Peyer's patch (tissue), 4 donors: Measurements from ENCODE around the gene ARHGAP24. TPM values are rescaled to one million over a fixed set of nuclear protein-coding genes. Genes with fewer than 3 reads are reported as not detected.

Experiments used
- DNase-seq, 3 donors: peaks; one replicate each; pipeline ENCODE4 v3.0.0-alpha.2; 2017 to 2019
- H3K27ac ChIP-seq, 4 donors: fragments of 200-600 bp; sonication (generic); one replicate each; pipeline ENCODE4 v1.5.1; 2016 to 2019
- H3K27me3 ChIP-seq, 2 donors: fragments of 200-600 bp; sonication (generic); one replicate each; pipeline ENCODE4 v1.5.1; 2019
- H3K36me3 ChIP-seq, 3 donors: fragments of 200-600 bp; sonication (generic); one replicate each; pipeline ENCODE4 v1.5.1; 2016 to 2019
- H3K4me1 ChIP-seq, 4 donors: fragments of 200-600 bp; sonication (generic); one replicate each; pipeline ENCODE4 v1.5.1; 2016 to 2019
- H3K4me3 ChIP-seq, 4 donors: fragments of 200-600 bp; sonication (generic); 1 replicate in 3 of 4; 2 replicates in 1 of 4; pipeline ENCODE4 v1.5.1; 2016 to 2019; ENCODE audit warnings: mild to moderate bottlenecking in 1 of 4
- H3K9me3 ChIP-seq, 4 donors: fragments of 200-600 bp; sonication (generic); one replicate each; pipeline ENCODE4 v1.5.1; 2016 to 2019; ENCODE audit warnings: mild to moderate bottlenecking in 1 of 4
- POLR2A ChIP-seq, 2 donors: fragments of 450-650 bp; IDR thresholded peaks; one replicate each; pipeline ENCODE4 v1.5.1; 2017; ENCODE audit warnings: antibody characterized with exemption in 2 of 2, mild to moderate bottlenecking in 2 of 2, moderate library complexity in 2 of 2
- total RNA-seq, 4 donors: library from RNA; depleted of rRNA; stranded (reverse); fragments of >200 nt; gene quantifications; one replicate each; pipeline ENCODE4 v1.1.0, GENCODE V29; 2016
- TF ChIP-seq, protein P1 (sequence below), 6 experiments: fragments of 450-650 bp in 4 of 6; fragments of 200-600 bp in 2 of 6; sonication (generic) in 1 of 6; IDR thresholded peaks; one replicate each; pipeline ENCODE4 v1.5.1; 2017 to 2019; ENCODE audit warnings: antibody characterized with exemption in 6 of 6, mild to moderate bottlenecking in 3 of 6, moderate library complexity in 1 of 6

The ARHGAP24 gene
- total RNA-seq, 4 donors from 2014 or later: 4.7 to 330 (median 20.0) TPM

DNA sequence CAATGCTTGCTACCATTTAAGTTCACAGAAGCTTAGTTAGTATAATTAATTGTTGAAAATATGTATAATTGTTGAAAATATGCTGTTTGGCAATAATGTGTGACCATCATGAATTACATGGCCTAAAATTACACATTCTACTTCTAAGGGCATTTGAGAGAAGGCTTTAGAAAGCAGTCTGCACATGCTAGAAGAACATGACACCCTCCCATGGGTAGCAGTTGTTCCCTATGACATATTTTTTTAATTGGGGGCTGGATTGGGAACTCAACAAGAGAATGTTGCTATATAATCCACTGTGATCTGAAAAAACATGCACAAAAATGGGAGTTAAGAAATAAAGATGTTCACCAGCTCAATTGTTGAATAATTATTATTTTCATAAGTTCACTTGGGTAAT lies 331.4 kb downstream of the ARHGAP24 start:
- no peak overlapping the region for H3K4me3 ChIP-seq
- no peaks in the 10 kb centered on the region for H3K36me3 ChIP-seq
- no peaks in the 10 kb centered on the region for H3K9me3 ChIP-seq
- no peaks in the 10 kb centered on the region for H3K4me1 ChIP-seq
- no peaks in the 10 kb centered on the region for H3K27me3 ChIP-seq
- no peak for DNase-seq
- H3K27ac ChIP-seq: no peak overlapping the region
- TF ChIP-seq POLR2A (IDR thresholded peaks at IDR 0.05): no peak
- TF ChIP-seq, protein P1, sequence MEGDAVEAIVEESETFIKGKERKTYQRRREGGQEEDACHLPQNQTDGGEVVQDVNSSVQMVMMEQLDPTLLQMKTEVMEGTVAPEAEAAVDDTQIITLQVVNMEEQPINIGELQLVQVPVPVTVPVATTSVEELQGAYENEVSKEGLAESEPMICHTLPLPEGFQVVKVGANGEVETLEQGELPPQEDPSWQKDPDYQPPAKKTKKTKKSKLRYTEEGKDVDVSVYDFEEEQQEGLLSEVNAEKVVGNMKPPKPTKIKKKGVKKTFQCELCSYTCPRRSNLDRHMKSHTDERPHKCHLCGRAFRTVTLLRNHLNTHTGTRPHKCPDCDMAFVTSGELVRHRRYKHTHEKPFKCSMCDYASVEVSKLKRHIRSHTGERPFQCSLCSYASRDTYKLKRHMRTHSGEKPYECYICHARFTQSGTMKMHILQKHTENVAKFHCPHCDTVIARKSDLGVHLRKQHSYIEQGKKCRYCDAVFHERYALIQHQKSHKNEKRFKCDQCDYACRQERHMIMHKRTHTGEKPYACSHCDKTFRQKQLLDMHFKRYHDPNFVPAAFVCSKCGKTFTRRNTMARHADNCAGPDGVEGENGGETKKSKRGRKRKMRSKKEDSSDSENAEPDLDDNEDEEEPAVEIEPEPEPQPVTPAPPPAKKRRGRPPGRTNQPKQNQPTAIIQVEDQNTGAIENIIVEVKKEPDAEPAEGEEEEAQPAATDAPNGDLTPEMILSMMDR (IDR thresholded peaks at IDR 0.05): no peak

DNA sequence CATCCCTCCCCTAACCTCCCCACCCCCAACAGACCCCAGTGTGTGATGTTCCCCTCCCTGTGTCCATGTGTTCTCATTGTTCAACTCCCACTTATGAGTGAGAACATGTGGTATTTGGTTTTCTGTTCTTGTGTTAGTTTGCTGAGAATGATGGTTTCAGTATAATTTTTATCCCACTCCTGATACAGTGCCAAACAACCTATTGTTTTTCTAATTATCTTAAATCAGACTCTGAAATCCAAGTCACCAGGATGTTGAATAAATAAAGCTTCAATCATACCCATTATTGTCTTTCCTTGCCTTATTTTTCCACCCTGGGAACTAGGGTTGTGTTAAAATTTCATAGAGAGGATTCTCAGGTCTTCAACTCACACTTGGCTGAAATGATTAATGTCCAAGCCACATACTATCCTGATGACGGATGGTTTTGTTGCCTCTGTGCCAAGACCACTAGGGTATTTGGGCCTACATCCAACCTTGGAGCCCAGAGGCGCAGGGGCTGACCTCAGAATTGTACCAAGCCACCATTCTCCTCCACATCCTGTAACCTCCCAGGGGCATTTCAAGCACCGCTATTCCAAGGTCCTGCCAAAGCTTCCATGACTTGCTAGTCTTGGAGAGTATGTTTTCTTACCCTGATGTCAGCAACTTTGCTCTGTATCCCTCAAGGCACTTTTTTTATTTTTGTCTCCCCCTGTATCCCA lies 332.4 kb downstream of the ARHGAP24 start:
- H3K27me3 ChIP-seq: no peaks in the 10 kb centered on the region
- DNase-seq: no peak
- H3K9me3 ChIP-seq: no peaks in the 10 kb centered on the region
- no peaks in the 10 kb centered on the region for H3K4me1 ChIP-seq
- H3K36me3 ChIP-seq: no peaks in the 10 kb centered on the region
- no peak for TF ChIP-seq POLR2A (IDR thresholded peaks at IDR 0.05)
- TF ChIP-seq, protein P1 (IDR thresholded peaks at IDR 0.05): no peak
- no peak overlapping the region for H3K4me3 ChIP-seq
- no peak overlapping the region for H3K27ac ChIP-seq

DNA sequence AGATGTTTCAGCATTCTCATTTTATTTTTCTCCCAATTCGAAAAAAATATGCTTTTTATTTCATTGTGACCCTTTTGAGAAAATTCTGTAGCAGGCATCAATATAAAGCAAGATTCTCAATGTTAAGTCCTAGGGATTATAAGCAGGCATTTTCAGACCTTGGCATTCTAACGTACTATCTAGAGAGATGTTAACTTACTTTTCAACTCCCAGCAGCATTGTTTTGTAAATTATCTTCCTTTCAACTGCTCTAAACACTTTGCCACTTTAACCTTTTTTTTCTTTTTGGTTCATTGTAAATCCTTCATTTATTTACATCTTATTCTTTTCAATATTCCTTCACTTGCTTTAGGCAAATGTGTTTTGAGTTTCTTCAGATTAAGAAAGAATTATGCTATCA lies 333.2 kb downstream of the ARHGAP24 start:
- Histone ChIP-seq H3K9me3 (no peaks in the 10 kb centered on the region), H3K4me1 (no peaks in the 10 kb centered on the region), H3K27ac (no peak overlapping the region), H3K4me3 (no peak overlapping the region), H3K27me3 (no peaks in the 10 kb centered on the region), H3K36me3 (no peaks in the 10 kb centered on the region)
- TF ChIP-seq, protein P1 (IDR thresholded peaks at IDR 0.05): no peak
- TF ChIP-seq POLR2A (IDR thresholded peaks at IDR 0.05): no peak
- DNase-seq: no peak

DNA sequence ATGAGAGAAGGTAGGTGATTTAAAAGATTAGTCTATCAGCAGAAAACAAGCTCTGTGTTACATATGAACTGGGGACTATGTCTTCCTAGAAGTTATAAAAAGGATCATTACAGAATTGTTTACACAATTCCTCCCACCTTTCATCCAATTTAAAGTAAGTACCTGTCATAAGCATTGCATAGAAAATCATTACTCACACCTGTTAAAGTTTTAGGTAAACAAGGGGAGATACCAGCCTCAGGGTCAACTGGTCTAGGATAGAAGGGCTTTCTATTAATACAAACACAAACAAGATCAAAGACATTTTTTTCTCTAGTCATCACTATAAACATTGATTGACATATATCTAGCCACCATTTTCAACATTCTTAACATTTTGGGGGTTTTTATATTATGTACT lies 333.9 kb downstream of the ARHGAP24 start:
- H3K27ac ChIP-seq: no peak overlapping the region
- DNase-seq: no peak
- H3K27me3 ChIP-seq: no peaks in the 10 kb centered on the region
- no peaks in the 10 kb centered on the region for H3K36me3 ChIP-seq
- H3K9me3 ChIP-seq: no peaks in the 10 kb centered on the region
- H3K4me3 ChIP-seq: no peak overlapping the region
- TF ChIP-seq, protein P1 (IDR thresholded peaks at IDR 0.05): no peak
- TF ChIP-seq POLR2A (IDR thresholded peaks at IDR 0.05): no peak
- no peaks in the 10 kb centered on the region for H3K4me1 ChIP-seq

DNA sequence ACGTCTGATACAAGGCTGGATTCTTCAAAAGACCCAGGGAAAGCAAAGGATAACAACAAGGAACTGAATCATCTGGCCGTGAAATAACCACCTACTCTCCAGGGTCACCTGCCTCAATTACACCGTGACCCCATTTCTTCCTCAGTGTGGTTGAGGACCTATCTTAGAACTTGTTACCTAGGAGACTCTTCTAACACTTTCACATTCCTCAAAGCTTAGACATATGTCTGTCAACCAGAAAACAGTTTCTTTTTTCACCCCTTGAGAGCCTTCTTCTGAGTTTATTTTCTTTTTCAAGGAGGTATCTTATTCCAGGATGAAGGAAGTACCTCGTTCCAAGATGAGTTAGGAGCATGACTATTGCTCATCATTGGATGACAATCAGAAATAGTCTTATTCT lies 337.8 kb downstream of the ARHGAP24 start:
- H3K36me3 ChIP-seq: no peaks in the 10 kb centered on the region
- no peaks in the 10 kb centered on the region for H3K9me3 ChIP-seq
- H3K4me3 ChIP-seq: no peak overlapping the region
- DNase-seq: no peak
- no peaks in the 10 kb centered on the region for H3K4me1 ChIP-seq
- H3K27me3 ChIP-seq: no peaks in the 10 kb centered on the region
- TF ChIP-seq, protein P1 (IDR thresholded peaks at IDR 0.05): no peak
- no peak for TF ChIP-seq POLR2A (IDR thresholded peaks at IDR 0.05)
- no peak overlapping the region for H3K27ac ChIP-seq
